K562 (cell line): ENCODE measurements around the gene TMEM203. TPM values are rescaled to one million over a fixed set of nuclear protein-coding genes. Genes with fewer than 3 reads are reported as not detected.

Source experiments
- ATAC-seq: fragments of 200-7000 bp; cut with Tn5 transposase; 3 replicates; pipeline ENCODE4 v1.9.1; 2020; ENCODE audit warnings: moderate library complexity
- BruUV-seq: library from RNA; stranded (reverse); fragments of 400-500 nt; replicated peaks from 2 replicates; lab custom pipeline; 2021; lab: Mats Ljungman, UMichigan
- CTCF ChIA-PET: fragments of 300-600 bp; formaldehyde crosslinking; extraction: SDS; loops from one replicate; lab custom pipeline; 2021; ENCODE audit warnings: low intra/inter-chr PET ratio; lab: Yijun Ruan, JAX
- POLR2A ChIA-PET: fragments of 300-600, 350-650 bp; sonication (Branson Sonifier 250); formaldehyde crosslinking; extraction: SDS; loops from one replicate; lab custom pipeline; 2021; ENCODE audit warnings: antibody characterized with exemption, inconsistent platforms; lab: Yijun Ruan, JAX
- DNase-seq, 4 experiments: peaks; one replicate each; pipeline versions ENCODE4 v3.0.0 to v3.0.0-alpha.2; 2011 to 2018; ENCODE audit warnings: low spot score in 3 of 4, mixed read lengths in 3 of 4; ENCODE audit errors: extremely low read depth in 1 of 4
- FAIRE-seq: peaks from 2 replicates; lab custom pipeline; 2011; peaks lifted over from hg19 to GRCh38; lab: Jason Lieb, UNC
- H2AFZ ChIP-seq: 2 replicates; pipeline ENCODE4 v1.6.0; 2011; ENCODE audit warnings: low read depth, low read length, control low read depth, inconsistent platforms
- H3K27ac ChIP-seq: fragments of 200-600 bp; 3 replicates; pipeline ENCODE4 v1.8.0; 2011; ENCODE audit warnings: low read depth, mild to moderate bottlenecking, control low read depth, inconsistent platforms, low read length, moderate library complexity, mixed read lengths; ENCODE audit errors: extremely low read depth
- H3K27me3 ChIP-seq, 2 experiments: fragments of 300-600 bp in 1 of 2; 2 replicates in 1 of 2; 3 replicates in 1 of 2; pipeline versions ENCODE4 v1.6.0 to v1.8.0; 2011; ENCODE audit warnings: inconsistent platforms in 2 of 2, low read length in 2 of 2, mild to moderate bottlenecking in 1 of 2, mixed read lengths in 1 of 2, moderate library complexity in 1 of 2; ENCODE audit not compliant: control insufficient read depth in 2 of 2, insufficient read depth in 2 of 2
- H3K36me3 ChIP-seq: fragments of 300-600 bp; 3 replicates; pipeline ENCODE4 v1.8.0; 2011; ENCODE audit warnings: mild to moderate bottlenecking, low read length, inconsistent platforms; ENCODE audit not compliant: control insufficient read depth, insufficient read depth
- H3K4me1 ChIP-seq, 2 experiments: fragments of 200-600 bp in 1 of 2; replicated peaks in 1 of 2; 2 replicates in 1 of 2; 3 replicates in 1 of 2; pipeline versions ENCODE4 v1.5.1 to v1.8.0; 2011; ENCODE audit warnings: inconsistent platforms in 2 of 2, low read length in 2 of 2, mild to moderate bottlenecking in 1 of 2, mixed read lengths in 1 of 2, moderate library complexity in 1 of 2; ENCODE audit not compliant: control insufficient read depth in 2 of 2, insufficient read depth in 2 of 2
- H3K4me2 ChIP-seq: 2 replicates; pipeline ENCODE4 v1.6.1; 2011; ENCODE audit warnings: low read length, control low read depth, inconsistent platforms, mixed read lengths; ENCODE audit not compliant: insufficient read depth
- H3K4me3 ChIP-seq: fragments of 200-600 bp; sonication (generic), shearing (Covaris generic); 2 replicates; pipeline ENCODE4 v1.5.1; 2016; ENCODE audit warnings: control low read depth, inconsistent platforms
- H3K79me2 ChIP-seq: fragments of 200-600 bp; 3 replicates; pipeline ENCODE4 v1.8.0; 2011; ENCODE audit warnings: low read length, inconsistent platforms; ENCODE audit not compliant: control insufficient read depth, insufficient read depth
- H3K9ac ChIP-seq, 2 experiments: 2 replicates each; pipeline versions ENCODE4 v1.6.0 to v1.6.1; 2011; ENCODE audit warnings: low read depth in 2 of 2, low read length in 2 of 2, control low read depth in 1 of 2, inconsistent platforms in 1 of 2, mild to moderate bottlenecking in 1 of 2, mixed read lengths in 1 of 2; ENCODE audit not compliant: insufficient read depth in 1 of 2
- H3K9me1 ChIP-seq: one replicate; pipeline ENCODE4 v1.6.0; 2011; ENCODE audit warnings: inconsistent platforms, mild to moderate bottlenecking, low read length, moderate library complexity; ENCODE audit not compliant: control insufficient read depth, insufficient read depth
- H3K9me3 ChIP-seq: replicated peaks from 2 replicates; pipeline ENCODE4 v1.5.1; 2011; ENCODE audit warnings: low read depth, low read length, inconsistent platforms; ENCODE audit not compliant: control insufficient read depth, insufficient read depth
- H4K20me1 ChIP-seq: replicated peaks from 2 replicates; pipeline ENCODE4 v1.6.1; 2011; ENCODE audit warnings: low read length, inconsistent platforms, mixed read lengths; ENCODE audit not compliant: control insufficient read depth, insufficient read depth
- KLF13 ChIP-seq: fragments of 450-650 bp; IDR thresholded peaks from 2 replicates; pipeline ENCODE4 v1.6.1; 2016; ENCODE audit warnings: missing genetic modification characterization, low read depth, mild to moderate bottlenecking, missing compliant biosample characterization, moderate library complexity, borderline replicate concordance
- MGA ChIP-seq: fragments of 450-650 bp; IDR thresholded peaks from 2 replicates; pipeline ENCODE4 v1.6.1; 2016; ENCODE audit warnings: mild to moderate bottlenecking, moderate library complexity
- PCBP2 ChIP-seq: fragments of 200-400 bp; formaldehyde crosslinking; IDR thresholded peaks from 2 replicates; pipeline ENCODE4 v1.6.1; 2018; ENCODE audit warnings: low read length, low read depth, mild to moderate bottlenecking, moderate library complexity; ENCODE audit not compliant: poor library complexity, severe bottlenecking
- ZNF316 ChIP-seq: fragments of 450-650 bp; IDR thresholded peaks from 2 replicates; pipeline ENCODE4 v1.6.1; 2016
- WGBS: fragments of 100-300 bp; shearing (Covaris generic); methylation state at CpG from one replicate; pipeline ENCODE4 v1.1.6; 2016; ENCODE audit warnings: low coverage, mixed read lengths; ENCODE audit not compliant: insufficient coverage; ENCODE audit errors: missing lambda C conversion rate; 5-methylcytosine and 5-hydroxymethylcytosine counted together
- in situ Hi-C: fragments of 300-500 bp; cut with MboI; formaldehyde crosslinking; loops from 4 replicates; pipeline ENCODE4 v1.15.0; 2018; ENCODE audit warnings: inconsistent platforms, mixed read lengths
- intact Hi-C: fragments of 100-400 bp; cut with micrococcal nuclease; formaldehyde crosslinking; loops from 2 replicates; pipeline ENCODE4 v1.14.2; 2022
- polyA plus RNA-seq, 8 experiments: library from polyadenylated mRNA; depleted of rRNA in 4 of 8; stranded (reverse) in 5 of 8; unstranded in 3 of 8; fragments of >200 nt; fragmentation: Nextera tagmentation in 2 of 8; fragmentation: Illumina TruSeq in 1 of 8; extraction: Ambion mirVana in 2 of 8; extraction: Trizol in 1 of 8; gene quantifications; 2 replicates each; pipeline versions ENCODE4 v1.2.1 to v1.2.3, GENCODE V29; 2011 to 2014; ENCODE audit warnings: inconsistent platforms in 1 of 8, missing spikeins in 1 of 8
- total RNA-seq, 7 experiments: library from RNA; depleted of rRNA in 6 of 7; stranded (reverse); fragments of >200 nt in 6 of 7; fragmentation: Illumina TruSeq in 2 of 7; extraction: Trizol in 2 of 7; gene quantifications; 2 replicates each; pipeline versions ENCODE4 v1.2.1 to v1.2.3, GENCODE V29; 2011 to 2021; ENCODE audit warnings: low replicate concordance in 1 of 7

TMEM203 gene
- total and polyA plus RNA-seq, 9 of the 15 experiments (the other 6 are each of a cell fraction or from before 2014, with no cell fraction given) = 8.8 to 59.5 (median 37.6) TPM

- Histone ChIP-seq H3K9me1 (peaks cover 4% of the 10 kb centered on the region), H3K4me2 (no peak overlapping the region), H4K20me1 (peaks cover 30% of the 10 kb centered on the region), H3K9me3 (no peaks in the 10 kb centered on the region), H3K9ac (peak overlapping the region in 1 of 2 experiments; percentile 83; a peak in 2 of 4 replicates), H3K27ac (no peak overlapping the region), H3K4me1 (peaks cover 18 to 67% of the 10 kb centered on the region in 2 experiments; a peak in 4 of 5 replicates), H3K79me2 (peaks cover 30% of the 10 kb centered on the region), H2AFZ (no peak overlapping the region), H3K27me3 (no peaks in the 10 kb centered on the region), H3K36me3 (peaks cover 26% of the 10 kb centered on the region), H3K4me3 (no peak overlapping the region)
- BruUV-seq = no TSS peak
- ATAC-seq (no peak), DNase-seq (no peak), FAIRE-seq (no peak)
- in situ Hi-C loops = loop anchor here (25.0 kb wide), 1 partner anchor 458 kb away; the partner anchor contains the start of genes CCDC183 and TMEM141
- ChIA-PET CTCF (no interaction called here), POLR2A (interaction anchor here (0.5 to 6.5 kb wide), 9 partner anchors 8 to 468 kb away, joined by 3 to 221 read pairs (median 3); partner anchors contain the start of genes NELFB and STPG3)
- 68% methylated on average over 20 of the region's 25 CpGs for WGBS
- intact Hi-C loops = loop anchor here (10.0 kb wide), 1 partner anchor 461 kb away; no protein-coding TSS in a partner anchor
- TF ChIP-seq ZNF316 = no peak
- TF ChIP-seq PCBP2 = no peak
- no peak for TF ChIP-seq KLF13
- no peak for TF ChIP-seq MGA
Measured at GRCh38 chr9:137245450-137246421, 40.3 kb upstream of the TMEM203 start.
